Naive B cell (primary cell): ENCODE measurements around the gene CDS2. TPM values are rescaled to one million over a fixed set of nuclear protein-coding genes. Genes with fewer than 3 reads are reported as not detected.

ENCODE experiments used
- ATAC-seq, 2 donors: fragments of 150-1000 bp; cut with Tn5 transposase; 2 replicates each; pipeline ENCODE4 v1.10.0; 2021; ENCODE audit warnings: low read depth in 2 of 2, mild to moderate bottlenecking in 2 of 2, moderate library complexity in 2 of 2
- DNase-seq: peaks from one replicate; pipeline ENCODE4 v3.0.0; 2022
- H3K27ac Mint-ChIP-seq, 6 donors: one replicate each; pipeline ENCODE4 v1.8.0; 2020 to 2022; ENCODE audit warnings: mild to moderate bottlenecking in 6 of 6, mixed read lengths in 6 of 6, moderate library complexity in 5 of 6, inconsistent platforms in 2 of 6
- H3K27me3 Mint-ChIP-seq, 3 donors: one replicate each; pipeline ENCODE4 v1.8.0; 2021 to 2022; ENCODE audit warnings: mixed read lengths in 3 of 3, mild to moderate bottlenecking in 1 of 3
- H3K36me3 Mint-ChIP-seq, 2 donors: one replicate each; pipeline ENCODE4 v1.8.0; 2020 to 2022; ENCODE audit warnings: mixed read lengths in 2 of 2, inconsistent platforms in 1 of 2, mild to moderate bottlenecking in 1 of 2
- H3K4me1 Mint-ChIP-seq, 3 donors: one replicate each; pipeline ENCODE4 v1.8.0; 2020 to 2022; ENCODE audit warnings: mixed read lengths in 3 of 3, inconsistent platforms in 1 of 3, mild to moderate bottlenecking in 1 of 3, moderate library complexity in 1 of 3
- H3K4me3 Mint-ChIP-seq, 8 donors: one replicate each; pipeline ENCODE4 v1.8.0; 2020 to 2022; ENCODE audit warnings: mild to moderate bottlenecking in 8 of 8, mixed read lengths in 8 of 8, moderate library complexity in 8 of 8, inconsistent platforms in 2 of 8
- H3K9me3 Mint-ChIP-seq, 7 donors: one replicate each; pipeline ENCODE4 v1.8.0; 2020 to 2022; ENCODE audit warnings: mixed read lengths in 7 of 7, mild to moderate bottlenecking in 5 of 7, inconsistent platforms in 2 of 7, moderate library complexity in 1 of 7
- polyA plus RNA-seq, 6 donors: library from polyadenylated mRNA; unstranded; fragments of 300-500 nt; fragmentation: Illumina TruSeq; gene quantifications; one replicate each; pipeline ENCODE4 v1.2.3, GENCODE V29; 2021; ENCODE audit warnings: low read depth in 6 of 6

The CDS2 gene
- polyA plus RNA-seq, 6 donors from 2014 or later = 41.0 to 73.4 (median 50.4) TPM

DNA sequence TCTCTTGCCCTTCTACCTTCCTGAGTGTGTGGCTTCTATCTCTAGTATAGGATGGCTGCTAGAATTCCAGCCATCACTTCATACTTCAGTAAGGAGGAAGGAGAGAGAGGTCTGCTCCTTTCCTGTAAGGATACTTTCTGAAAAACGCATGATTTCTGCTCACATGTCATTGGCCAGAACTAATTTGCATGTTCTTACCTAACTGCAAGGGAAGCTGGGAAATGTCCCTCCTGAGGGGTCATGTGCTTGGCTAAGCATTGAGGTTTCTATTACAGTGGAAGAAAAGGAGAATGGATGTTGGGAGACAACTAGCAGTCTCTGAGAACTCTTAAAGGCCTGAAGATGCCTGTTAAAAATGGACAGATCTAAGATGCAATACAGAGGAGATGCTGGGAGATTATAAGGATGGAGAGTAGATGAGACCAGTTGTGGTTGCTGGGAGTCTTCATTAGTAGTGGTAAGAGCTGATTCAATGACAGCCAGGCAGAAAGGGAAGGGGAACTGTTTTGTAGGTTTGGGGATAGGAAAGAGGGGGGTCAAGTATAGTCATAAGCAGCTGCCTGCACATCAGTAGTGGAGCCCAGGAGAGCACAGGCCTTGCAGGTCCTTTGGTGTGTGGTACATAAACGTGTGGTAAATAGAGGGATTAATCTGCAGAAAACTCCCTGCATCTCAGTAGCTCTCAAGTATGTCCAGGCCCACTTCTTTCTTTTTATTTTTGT, 20.2 kb downstream of the CDS2 start:
- H3K4me1 Mint-ChIP-seq = peaks cover 51 to 77% (median 61%) of the 10 kb centered on the region in 3 donors
- ATAC-seq (peak; percentile 30 to 56), DNase-seq (no peak)
- no peaks in the 10 kb centered on the region for H3K36me3 Mint-ChIP-seq
- no peaks in the 10 kb centered on the region for H3K9me3 Mint-ChIP-seq
- H3K4me3 Mint-ChIP-seq = no peak overlapping the region
- H3K27ac Mint-ChIP-seq = peak overlapping the region in 5 of 6 donors; percentile 1 to 74 (median 20)
- no peaks in the 10 kb centered on the region for H3K27me3 Mint-ChIP-seq

DNA sequence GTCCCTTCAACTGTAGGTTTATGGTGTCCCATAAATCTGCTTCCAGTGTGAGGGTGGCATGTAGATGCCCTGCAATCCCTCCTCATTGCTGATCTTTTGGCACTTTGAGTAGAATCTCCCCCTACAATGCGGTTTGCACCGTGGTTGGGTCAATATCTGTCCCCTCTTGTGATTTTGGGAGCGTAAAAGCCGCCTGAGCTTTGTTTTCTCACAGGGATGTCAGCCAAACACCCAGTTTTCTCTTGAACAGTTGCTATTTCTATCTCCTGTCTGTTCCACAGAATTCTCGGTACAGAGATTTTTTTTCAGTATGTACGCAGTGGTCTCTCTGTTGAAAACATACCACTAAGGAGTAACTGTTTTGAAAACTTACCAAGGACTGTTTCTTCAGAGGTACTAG, 21.8 kb downstream of the CDS2 start:
- H3K27ac Mint-ChIP-seq = peak overlapping the region in 2 of 6 donors; percentile 54 to 79
- DNase-seq = no peak
- no peaks in the 10 kb centered on the region for H3K9me3 Mint-ChIP-seq
- no peak for ATAC-seq
- H3K4me1 Mint-ChIP-seq = peaks cover 57 to 75% (median 62%) of the 10 kb centered on the region in 3 donors
- no peak overlapping the region for H3K4me3 Mint-ChIP-seq
- H3K36me3 Mint-ChIP-seq = no peaks in the 10 kb centered on the region
- no peaks in the 10 kb centered on the region for H3K27me3 Mint-ChIP-seq

DNA sequence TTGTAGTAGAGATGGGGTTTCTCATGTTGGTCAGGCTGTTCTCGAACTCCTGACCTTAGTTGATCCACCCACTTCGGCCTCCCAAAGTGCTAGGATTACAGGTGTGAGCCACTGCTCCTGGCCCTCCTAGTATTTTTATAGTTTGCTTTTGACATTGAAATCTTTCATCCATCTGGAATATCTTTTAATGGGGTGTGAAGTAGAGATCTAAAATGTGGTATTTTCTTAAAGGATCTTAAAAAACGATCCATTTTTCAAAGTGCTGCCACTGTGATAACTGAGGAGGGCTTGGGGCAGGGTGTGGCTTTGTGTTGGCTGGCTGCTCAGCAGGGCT, 23.1 kb downstream of the CDS2 start:
- Mint-ChIP-seq H3K4me3 (no peak overlapping the region), H3K27ac (no peak overlapping the region), H3K9me3 (no peaks in the 10 kb centered on the region), H3K36me3 (no peaks in the 10 kb centered on the region), H3K4me1 (peaks cover 55 to 73% (median 61%) of the 10 kb centered on the region in 3 donors), H3K27me3 (no peaks in the 10 kb centered on the region)
- DNase-seq (no peak), ATAC-seq (no peak)

DNA sequence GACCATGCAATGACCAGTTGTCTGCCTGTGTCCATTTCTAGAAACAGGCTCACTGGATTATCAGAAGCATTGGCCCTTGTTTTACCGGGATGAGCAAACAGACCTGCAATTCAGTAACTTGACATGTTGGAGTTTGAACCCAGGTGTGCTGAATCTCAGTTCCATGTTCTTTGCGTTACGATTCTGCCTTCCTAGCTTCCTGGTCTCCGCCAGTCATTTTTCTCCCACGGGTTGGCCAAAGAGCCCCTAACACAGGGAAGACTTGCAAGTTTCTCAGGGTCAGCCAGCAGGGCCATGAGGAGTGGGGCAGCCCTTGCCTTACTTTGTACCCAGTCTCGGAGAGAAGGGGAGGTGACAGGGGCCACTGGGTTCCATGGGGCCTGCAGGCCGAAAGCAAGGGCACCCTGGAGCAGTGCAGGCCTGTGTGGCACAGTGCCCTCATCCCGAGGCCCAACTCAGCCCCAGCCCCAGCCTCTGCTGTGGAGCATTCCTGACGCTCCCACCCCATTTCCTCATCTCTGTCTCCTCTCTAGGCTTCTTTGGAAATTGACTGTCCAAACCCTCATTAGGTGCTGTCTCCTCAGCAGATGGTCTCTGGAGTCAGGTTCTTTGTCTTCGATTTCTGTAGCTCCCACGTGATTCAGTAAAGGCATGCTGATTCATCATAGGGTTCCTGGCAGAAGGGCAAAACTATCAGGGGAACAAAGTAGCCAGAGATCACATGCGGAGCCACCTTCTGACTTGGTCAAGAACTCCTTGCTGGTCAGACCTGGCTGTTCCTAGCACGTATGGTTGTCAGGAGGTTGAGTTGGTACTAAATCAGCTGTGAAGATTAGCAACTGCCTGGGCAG, 23.6 kb downstream of the CDS2 start:
- Mint-ChIP-seq H3K9me3 (no peaks in the 10 kb centered on the region), H3K4me1 (peaks cover 54 to 70% (median 61%) of the 10 kb centered on the region in 3 donors), H3K4me3 (peak overlapping the region in 1 of 8 donors; percentile 30), H3K27ac (peak overlapping the region in 1 of 6 donors; percentile 49), H3K36me3 (no peaks in the 10 kb centered on the region), H3K27me3 (no peaks in the 10 kb centered on the region)
- ATAC-seq (no peak), DNase-seq (no peak)

DNA sequence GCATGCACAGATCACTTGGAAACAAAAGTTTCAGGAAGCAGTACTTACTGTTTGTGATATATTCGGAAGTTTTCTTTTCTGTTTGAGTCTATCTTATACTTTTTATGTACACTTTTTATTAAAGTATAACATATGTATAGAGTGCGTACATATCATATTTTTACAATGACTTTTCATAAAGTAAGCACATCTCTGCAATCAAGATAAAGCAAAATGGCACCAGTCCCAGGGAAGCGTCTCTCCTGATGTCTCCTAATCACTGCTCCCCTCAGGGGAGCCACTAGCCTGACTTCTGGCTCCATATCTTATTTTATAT, 26.3 kb downstream of the CDS2 start:
- Mint-ChIP-seq H3K4me1 (peaks cover 49 to 64% (median 56%) of the 10 kb centered on the region in 3 donors), H3K9me3 (peaks cover 0 to 4% (median 0%) of the 10 kb centered on the region in 7 donors), H3K4me3 (no peak overlapping the region), H3K36me3 (no peaks in the 10 kb centered on the region), H3K27ac (peak overlapping the region in 1 of 6 donors; percentile 75), H3K27me3 (no peaks in the 10 kb centered on the region)
- DNase-seq (no peak), ATAC-seq (no peak)

DNA sequence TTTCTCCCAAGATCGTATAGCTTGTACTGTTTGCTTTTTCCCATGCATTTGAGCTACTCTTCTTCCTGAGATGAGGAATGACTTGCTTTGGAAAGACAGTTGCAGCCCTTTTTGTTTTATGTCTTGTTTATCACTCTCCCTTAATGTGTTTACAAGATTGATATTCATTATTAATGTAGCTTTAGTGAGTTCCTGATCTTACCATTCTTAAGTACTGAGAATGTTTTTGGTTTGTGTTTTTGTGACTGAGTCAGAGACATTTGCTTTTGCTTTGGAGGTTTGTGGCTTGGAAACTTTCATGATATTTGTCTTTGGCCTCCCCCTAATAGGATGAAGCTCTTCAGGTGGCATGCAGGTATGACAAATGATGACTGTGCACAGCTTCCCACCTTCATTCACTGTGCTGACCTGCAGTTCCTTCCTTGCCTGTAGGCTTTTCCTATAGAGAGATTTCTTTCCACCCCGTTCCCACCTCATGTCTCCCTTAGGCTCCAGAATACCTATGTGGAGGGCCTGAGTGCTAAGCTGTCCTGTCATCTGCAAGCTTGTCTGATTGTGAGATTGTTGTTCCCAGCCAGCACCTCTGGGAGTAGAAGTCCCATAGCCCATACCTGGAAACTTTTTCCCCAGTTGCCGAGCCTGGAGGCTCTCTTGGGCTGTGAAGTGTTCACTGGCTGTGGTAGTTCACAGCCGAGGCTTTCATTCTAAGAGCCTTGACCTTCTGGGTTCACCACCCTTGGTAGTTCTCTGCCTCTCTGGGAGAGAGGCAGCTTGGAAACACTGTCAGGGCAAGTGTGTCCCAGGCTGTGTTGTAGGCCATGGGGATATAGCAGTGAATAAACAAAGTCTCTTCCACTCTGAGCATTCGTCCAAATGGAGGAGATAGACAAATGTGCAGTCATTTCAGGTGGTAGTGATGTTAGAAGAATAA, 27.1 kb downstream of the CDS2 start:
- H3K9me3 Mint-ChIP-seq = peaks cover 0 to 4% (median 0%) of the 10 kb centered on the region in 7 donors
- peaks cover 45 to 62% (median 51%) of the 10 kb centered on the region in 3 donors for H3K4me1 Mint-ChIP-seq
- H3K27me3 Mint-ChIP-seq = no peaks in the 10 kb centered on the region
- ATAC-seq (no peak), DNase-seq (no peak)
- H3K4me3 Mint-ChIP-seq = no peak overlapping the region
- no peaks in the 10 kb centered on the region for H3K36me3 Mint-ChIP-seq
- peak overlapping the region in 3 of 6 donors; percentile 4 to 75 (median 33) for H3K27ac Mint-ChIP-seq

DNA sequence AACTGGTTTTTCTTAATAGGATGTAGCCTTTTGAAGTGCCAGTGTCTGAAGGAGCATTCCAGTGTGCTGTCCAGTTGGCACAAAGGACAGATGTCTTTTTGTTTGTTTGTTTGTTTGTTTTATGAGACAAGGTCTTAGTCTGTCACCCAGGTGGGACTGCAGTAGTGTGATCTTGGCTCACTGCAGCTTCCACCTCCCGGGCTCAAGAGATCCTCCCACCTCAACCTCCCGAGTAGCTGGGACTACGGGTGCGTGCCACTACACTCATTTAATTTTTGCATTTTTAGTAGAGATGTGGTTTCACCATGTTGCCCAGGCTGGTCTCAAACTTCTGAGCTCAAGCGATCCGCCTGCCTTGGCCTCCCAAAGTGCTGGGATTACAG, 27.7 kb downstream of the CDS2 start:
- no peak overlapping the region for H3K27ac Mint-ChIP-seq
- no peaks in the 10 kb centered on the region for H3K36me3 Mint-ChIP-seq
- H3K9me3 Mint-ChIP-seq = peaks cover 0 to 4% (median 0%) of the 10 kb centered on the region in 7 donors
- ATAC-seq (no peak), DNase-seq (no peak)
- peaks cover 41 to 56% (median 48%) of the 10 kb centered on the region in 3 donors for H3K4me1 Mint-ChIP-seq
- H3K4me3 Mint-ChIP-seq = no peak overlapping the region
- no peaks in the 10 kb centered on the region for H3K27me3 Mint-ChIP-seq

DNA sequence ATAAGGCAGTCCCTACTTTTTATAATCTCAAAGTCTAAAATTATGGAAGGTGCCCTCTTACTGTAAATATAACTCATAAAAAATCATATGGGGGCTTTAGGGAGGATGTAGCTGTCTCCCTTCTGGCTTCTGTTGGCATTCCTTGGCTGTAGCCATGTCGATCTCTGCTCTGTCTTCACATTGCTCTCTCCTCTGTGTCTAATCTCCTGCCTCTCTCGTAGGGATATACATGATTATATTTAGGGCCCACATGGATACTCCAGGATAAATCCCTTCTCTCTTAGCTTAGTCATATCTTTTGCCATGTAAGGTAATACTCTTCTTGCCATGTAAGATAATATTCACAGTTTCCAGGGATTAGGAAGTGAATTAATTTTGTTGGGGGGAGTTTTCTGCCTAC, 28.6 kb downstream of the CDS2 start:
- H3K4me1 Mint-ChIP-seq = peaks cover 38 to 55% (median 54%) of the 10 kb centered on the region in 3 donors

DNA sequence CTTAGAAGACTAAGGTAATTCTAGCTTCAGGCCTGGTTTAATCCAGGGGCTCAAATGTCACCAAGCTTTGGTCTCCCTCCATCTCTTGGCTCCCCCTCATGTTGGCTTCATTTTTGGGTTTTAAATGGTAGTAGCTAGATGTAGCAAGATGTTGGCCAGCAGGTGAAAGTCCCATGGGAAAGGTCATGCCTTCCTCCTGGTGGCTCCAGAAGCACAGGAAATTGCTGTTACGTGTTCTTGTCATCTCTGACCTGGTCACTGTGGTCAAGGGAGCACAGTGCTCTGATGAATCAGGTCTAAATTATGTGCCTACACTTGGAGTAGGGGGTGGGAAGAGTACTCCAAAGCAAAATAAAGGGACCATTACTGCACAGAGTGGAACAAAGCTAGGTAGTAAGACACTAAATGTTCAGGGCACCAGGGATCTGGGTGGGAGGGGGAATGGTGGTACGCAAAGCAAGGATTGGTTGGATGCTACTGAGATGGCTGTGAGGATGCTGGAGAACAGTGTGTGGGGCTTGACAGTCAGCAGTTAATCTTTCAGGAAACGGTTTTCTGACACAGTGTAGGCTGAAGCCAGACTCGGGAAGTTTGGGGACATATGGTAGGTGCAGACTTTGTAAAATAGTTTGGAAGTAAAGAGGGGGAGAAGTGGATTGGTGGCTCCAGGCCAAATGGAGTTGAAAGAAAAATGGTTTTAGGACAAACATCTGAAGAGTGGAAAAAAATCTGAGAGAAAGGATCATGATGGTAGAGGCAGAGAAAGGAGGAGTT, 30.1 kb downstream of the CDS2 start:
- Mint-ChIP-seq H3K4me1 (peaks cover 41 to 59% (median 57%) of the 10 kb centered on the region in 3 donors), H3K9me3 (peaks cover 0 to 4% (median 0%) of the 10 kb centered on the region in 7 donors), H3K4me3 (no peak overlapping the region), H3K27ac (peak overlapping the region in 5 of 6 donors; percentile 6 to 93 (median 45)), H3K27me3 (no peaks in the 10 kb centered on the region), H3K36me3 (no peaks in the 10 kb centered on the region)
- ATAC-seq (no peak), DNase-seq (no peak)

More for the DNA sequence above, 28.6 kb downstream of the CDS2 start:
- peaks cover 0 to 4% (median 0%) of the 10 kb centered on the region in 7 donors for H3K9me3 Mint-ChIP-seq
- no peak for ATAC-seq
- no peak overlapping the region for H3K4me3 Mint-ChIP-seq
- peak overlapping the region in 3 of 6 donors; percentile 6 to 63 (median 31) for H3K27ac Mint-ChIP-seq
- no peaks in the 10 kb centered on the region for H3K27me3 Mint-ChIP-seq
- H3K36me3 Mint-ChIP-seq = no peaks in the 10 kb centered on the region
- DNase-seq = no peak

DNA sequence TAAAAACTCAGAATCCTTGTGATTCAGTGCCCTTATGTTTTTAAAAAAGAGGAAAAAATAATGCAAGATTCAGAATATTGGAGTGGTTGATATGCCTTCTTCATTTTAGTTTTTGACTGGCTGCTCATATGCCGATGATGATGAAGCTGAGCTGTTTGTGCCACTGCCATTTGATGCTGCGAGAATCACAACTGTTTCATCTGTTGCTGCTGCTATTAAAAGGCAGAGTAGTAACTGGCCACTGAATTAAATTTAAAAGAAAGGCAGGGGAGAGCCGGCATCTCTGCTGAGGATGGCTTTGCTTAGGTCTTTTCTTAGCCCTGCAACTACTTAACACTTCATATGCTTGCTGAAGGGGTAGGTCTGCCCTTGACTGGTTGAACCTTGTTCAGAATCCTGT, 33.1 kb downstream of the CDS2 start:
- no peak overlapping the region for H3K4me3 Mint-ChIP-seq
- H3K9me3 Mint-ChIP-seq = peaks cover 0 to 4% (median 0%) of the 10 kb centered on the region in 7 donors
- peaks cover 41 to 61% (median 59%) of the 10 kb centered on the region in 3 donors for H3K4me1 Mint-ChIP-seq
- DNase-seq = no peak
- H3K27ac Mint-ChIP-seq = peak overlapping the region in 2 of 6 donors; percentile 42 to 85
- H3K27me3 Mint-ChIP-seq = no peaks in the 10 kb centered on the region
- no peak for ATAC-seq
- no peaks in the 10 kb centered on the region for H3K36me3 Mint-ChIP-seq

DNA sequence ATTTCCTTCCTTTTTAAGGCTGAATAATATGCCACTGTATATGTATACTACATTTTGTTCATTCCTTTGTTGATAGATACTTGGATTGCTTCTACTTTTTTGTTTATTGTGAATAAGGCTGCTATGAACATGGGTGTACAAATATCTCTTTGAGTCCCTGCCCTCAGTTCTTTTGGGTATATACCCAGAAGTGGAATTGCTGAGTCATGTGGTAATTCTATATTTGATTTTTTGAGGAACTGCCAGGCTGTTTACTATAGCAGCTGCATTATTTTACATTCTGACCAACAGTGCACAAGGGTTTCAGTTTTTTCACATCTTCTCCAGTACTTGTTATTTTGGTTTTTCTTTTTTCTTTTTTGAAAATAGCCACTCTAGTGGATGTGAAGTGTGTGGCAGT, 34.1 kb downstream of the CDS2 start:
- peaks cover 41 to 65% (median 61%) of the 10 kb centered on the region in 3 donors for H3K4me1 Mint-ChIP-seq
- peaks cover 0 to 4% (median 0%) of the 10 kb centered on the region in 7 donors for H3K9me3 Mint-ChIP-seq
- no peaks in the 10 kb centered on the region for H3K36me3 Mint-ChIP-seq
- DNase-seq (no peak), ATAC-seq (no peak)
- H3K27me3 Mint-ChIP-seq = no peaks in the 10 kb centered on the region
- peak overlapping the region in 1 of 6 donors; percentile 67 for H3K27ac Mint-ChIP-seq
- no peak overlapping the region for H3K4me3 Mint-ChIP-seq

DNA sequence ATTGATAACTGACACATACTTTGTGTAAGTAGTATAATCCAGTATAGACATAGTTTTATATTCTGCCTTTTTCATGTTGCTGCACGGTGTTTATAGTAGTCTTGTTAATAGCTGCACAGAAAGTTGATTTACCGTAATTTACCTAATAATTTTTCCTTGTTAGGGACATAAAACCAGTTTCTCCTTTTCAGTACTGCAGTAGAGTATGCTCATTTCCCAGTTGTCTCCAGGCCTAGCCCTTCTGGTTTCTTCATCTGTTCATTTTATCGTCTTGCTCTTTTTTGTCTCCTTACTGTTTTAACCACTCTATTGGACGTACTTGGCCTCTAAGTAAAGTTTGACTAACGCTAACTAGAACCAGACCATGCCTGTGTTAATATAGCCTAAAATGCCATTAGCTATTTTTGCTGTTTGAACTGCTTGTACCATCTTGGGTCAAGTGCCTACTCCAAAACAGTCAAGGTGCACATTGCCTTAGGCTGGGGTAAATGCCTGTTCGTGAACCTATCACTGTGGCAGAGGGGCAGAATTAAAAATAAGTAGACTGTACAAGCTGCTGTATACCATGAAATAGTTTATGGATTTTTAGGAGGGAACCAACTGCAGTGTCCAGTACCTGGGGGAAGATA, 34.8 kb downstream of the CDS2 start:
- Mint-ChIP-seq H3K27ac (no peak overlapping the region), H3K9me3 (peaks cover 0 to 4% (median 0%) of the 10 kb centered on the region in 7 donors), H3K36me3 (no peaks in the 10 kb centered on the region), H3K4me3 (no peak overlapping the region), H3K27me3 (no peaks in the 10 kb centered on the region), H3K4me1 (peaks cover 43 to 66% (median 62%) of the 10 kb centered on the region in 3 donors)
- DNase-seq (no peak), ATAC-seq (no peak)
